NCI-H128 (cell line): ENCODE results near the gene TFDP3.

Experiments used
- DNase-seq: peaks from one replicate; lab custom pipeline; 2025; ENCODE audit not compliant: unreplicated experiment; lab: John Stamatoyannopoulos, UW

Gene TFDP3

GRCh38 chrX:133188631-133189030, 29.5 kb downstream of the TFDP3 start:
- DNase-seq = no peak

DNA sequence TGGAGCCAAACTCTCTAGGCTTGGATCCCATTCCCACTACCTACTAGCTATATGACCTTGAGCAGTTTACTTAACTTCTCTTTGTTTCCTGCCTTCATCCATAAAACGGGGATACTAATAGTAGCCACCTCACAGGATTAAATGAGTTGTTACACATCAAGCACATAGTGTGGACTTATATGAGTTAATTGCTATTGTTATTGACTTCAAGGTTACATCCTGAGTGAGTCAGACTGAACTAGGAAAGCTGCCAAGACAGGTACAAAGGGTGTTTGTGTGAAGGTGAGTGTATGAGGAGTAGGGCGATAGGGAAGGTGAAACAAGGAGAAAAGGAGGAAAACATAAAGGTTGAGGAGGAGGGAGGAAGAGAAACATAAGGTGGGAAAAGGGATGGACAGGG, 32.2 kb downstream of the TFDP3 start:
- DNase-seq = no peak

- no peak for DNase-seq
These were observed 33.0 kb downstream of the TFDP3 start for GRCh38 chrX:133185119-133185518.

DNA sequence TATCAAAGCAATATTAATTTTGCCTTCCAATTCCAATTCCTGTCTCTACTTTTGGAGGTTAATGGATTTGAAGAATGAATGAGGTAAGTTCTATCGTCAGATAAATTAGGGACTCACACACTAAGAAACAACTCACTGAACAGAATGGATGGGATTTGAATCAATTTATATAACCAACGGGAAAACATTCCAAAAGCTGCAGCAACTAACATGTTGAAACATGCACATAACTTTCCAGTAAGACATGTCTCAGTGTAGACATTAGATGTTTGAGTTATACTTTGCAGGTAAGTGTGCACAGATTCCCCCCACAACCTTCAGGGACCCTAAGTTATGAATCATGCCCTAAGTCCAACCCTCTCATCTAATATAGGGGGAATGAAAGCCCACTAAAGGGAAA, 34.3 kb downstream of the TFDP3 start:
- DNase-seq = no peak

DNA sequence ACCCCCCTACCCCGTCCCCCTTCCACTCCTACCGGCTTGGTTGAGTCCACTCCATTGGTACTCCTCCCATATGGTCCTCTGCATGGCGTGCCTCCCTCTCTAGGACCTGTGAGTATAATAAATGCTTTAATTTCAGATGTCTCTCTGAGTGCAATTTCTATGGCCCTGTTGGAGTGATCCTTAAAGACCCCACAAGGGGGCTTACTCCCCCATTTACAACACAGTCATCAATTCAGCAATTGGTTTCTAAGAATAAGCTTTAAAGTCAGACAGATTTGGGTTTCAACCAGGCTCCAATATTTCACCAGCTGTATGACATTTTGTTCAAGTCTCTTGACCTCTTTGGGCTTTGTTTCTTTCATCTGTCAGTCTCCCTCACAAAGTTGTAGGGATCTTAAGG, 38.7 kb downstream of the TFDP3 start:
- no peak for DNase-seq

GRCh38 chrX:133177202-133177601, 41.0 kb downstream of the TFDP3 start:
- no peak for DNase-seq

- no peak for DNase-seq
These were observed 42.5 kb downstream of the TFDP3 start for GRCh38 chrX:133175605-133176004.

DNA sequence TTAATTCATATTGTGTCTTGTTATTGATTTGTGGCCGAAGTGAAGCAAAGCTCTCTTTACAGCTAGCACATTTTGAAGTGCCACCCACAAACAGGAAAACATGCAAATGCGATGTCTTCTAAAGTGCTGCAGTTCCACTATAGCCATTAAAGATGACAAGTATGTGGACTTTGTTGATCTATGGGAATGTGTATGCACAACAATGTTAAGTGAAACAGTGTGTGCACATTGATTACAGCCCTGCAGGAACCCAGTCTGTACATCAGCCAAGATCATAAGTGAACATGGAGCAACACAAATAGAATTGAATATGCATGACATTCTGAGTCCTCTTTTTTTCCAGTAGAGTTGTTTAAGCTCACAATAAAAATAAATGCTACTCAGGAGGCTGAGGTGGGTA, 43.0 kb downstream of the TFDP3 start:
- no peak for DNase-seq

- no peak for DNase-seq
These were observed 46.0 kb downstream of the TFDP3 start for GRCh38 chrX:133171962-133172708.
